Stimulated activated CD4-positive, alpha-beta T cell treated with anti-CD3 and anti-CD28 coated beads, Interleukin-2, amount 100 ng/mL, for 4 hours (primary cell): ENCODE results near the gene SGSH.
A peak's percentile ranks its signal among the peaks of the same experiment; 100 is the strongest.
"Not testable (repeated sequence)": the region's sequence is repeated elsewhere in the genome, so short reads cannot be mapped to it uniquely, and the experiment has no call there.

Experiments
- DNase-seq: peaks from one replicate; pipeline ENCODE4 v3.0.0-alpha.2; 2020; ENCODE audit warnings: low read depth

Gene SGSH

DNA sequence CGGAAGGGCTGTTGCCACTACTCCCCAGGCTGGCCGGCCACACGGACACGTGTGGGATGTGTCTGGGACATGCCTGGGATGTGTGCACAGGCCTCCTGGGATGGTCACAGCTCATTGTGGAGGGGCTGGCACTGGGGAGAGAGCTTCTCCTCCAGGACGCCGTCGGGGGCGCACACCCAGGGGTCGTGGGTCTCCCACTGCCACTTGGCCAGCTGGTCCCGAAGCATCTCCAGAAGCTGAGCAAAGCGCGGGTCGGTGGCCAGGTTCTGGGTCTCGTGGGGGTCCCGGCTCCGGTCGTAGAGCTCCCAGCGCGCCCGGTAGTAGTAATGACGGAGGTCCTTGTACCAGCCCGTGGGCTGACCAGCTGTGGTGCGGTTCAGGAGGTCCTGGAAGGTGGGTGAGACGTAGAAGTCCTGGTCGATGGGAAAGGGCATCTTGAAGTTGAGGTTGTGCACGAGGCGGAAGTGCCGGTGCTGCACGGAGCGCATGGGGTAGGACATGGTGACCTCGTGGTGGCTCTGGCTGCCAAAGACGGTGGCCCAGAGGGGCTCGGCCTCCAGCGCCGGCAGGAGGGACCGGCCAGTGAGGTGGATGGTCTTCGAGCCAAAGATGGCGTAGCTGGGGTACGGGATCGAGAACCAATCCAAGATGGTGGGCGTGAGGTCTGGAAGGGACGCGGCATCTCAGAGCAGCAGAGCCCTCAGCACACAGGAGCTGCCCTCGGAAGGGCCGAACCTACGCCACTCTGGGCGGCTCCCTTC, 9.6 kb downstream of the SGSH start:
- no peak for DNase-seq

- no peak for DNase-seq
These were observed 10.4 kb downstream of the SGSH start for GRCh38 chr17:80209765-80210164.

DNA sequence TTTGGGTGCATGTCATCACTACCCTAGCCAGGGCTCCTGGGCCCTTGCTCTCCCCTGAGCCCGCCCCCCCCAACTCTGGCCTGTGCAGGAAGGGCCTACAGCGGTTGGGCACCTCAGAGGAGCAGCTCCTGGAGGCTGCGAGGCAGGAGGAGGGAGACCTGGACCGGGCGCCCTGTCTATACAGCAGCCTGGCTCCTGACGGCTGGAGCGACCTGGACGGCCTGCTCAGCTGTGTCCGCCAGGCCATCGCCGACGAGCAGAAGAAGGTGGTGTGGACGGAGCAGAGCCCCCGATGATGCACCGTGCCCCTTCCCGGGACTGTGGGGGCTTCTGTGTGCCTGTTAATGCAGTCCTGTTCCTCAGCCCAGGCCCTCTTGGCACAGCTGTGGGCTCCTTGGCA, 12.1 kb downstream of the SGSH start:
- DNase-seq = no peak

DNA sequence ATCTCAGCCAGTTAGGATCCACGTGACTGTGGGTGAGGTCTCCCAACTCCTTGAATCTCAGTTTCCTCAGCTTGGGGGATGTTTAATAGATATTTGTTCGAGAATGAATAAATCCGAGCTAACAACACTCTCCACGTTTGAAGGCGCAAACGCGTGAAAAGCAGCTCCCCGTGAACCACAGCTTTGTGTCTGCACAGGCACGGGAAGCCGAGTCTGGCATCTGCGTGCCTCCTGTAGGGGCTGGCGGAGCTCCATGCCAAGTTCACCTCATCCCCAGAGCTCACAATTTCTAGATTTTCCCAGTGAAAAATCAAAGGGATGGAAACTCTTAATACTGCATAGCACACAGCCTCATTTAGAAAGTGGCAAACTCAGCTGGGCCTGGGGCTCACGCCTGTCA, 14.3 kb downstream of the SGSH start:
- no peak for DNase-seq

GRCh38 chr17:80204626-80205468, 15.3 kb downstream of the SGSH start:
- no peak for DNase-seq

- DNase-seq = no peak
These were observed 16.6 kb downstream of the SGSH start for GRCh38 chr17:80203471-80203963.

- DNase-seq = no peak
These were observed 17.9 kb downstream of the SGSH start for GRCh38 chr17:80202197-80202596.

- no peak for DNase-seq
These were observed 18.7 kb downstream of the SGSH start for GRCh38 chr17:80201446-80201845.

- DNase-seq = not testable (repeated sequence)
These were observed 20.8 kb downstream of the SGSH start for GRCh38 chr17:80199295-80199694.

GRCh38 chr17:80198144-80198661, 21.9 kb downstream of the SGSH start:
- no peak for DNase-seq

GRCh38 chr17:80196652-80197051, 23.5 kb downstream of the SGSH start:
- DNase-seq = no peak

DNA sequence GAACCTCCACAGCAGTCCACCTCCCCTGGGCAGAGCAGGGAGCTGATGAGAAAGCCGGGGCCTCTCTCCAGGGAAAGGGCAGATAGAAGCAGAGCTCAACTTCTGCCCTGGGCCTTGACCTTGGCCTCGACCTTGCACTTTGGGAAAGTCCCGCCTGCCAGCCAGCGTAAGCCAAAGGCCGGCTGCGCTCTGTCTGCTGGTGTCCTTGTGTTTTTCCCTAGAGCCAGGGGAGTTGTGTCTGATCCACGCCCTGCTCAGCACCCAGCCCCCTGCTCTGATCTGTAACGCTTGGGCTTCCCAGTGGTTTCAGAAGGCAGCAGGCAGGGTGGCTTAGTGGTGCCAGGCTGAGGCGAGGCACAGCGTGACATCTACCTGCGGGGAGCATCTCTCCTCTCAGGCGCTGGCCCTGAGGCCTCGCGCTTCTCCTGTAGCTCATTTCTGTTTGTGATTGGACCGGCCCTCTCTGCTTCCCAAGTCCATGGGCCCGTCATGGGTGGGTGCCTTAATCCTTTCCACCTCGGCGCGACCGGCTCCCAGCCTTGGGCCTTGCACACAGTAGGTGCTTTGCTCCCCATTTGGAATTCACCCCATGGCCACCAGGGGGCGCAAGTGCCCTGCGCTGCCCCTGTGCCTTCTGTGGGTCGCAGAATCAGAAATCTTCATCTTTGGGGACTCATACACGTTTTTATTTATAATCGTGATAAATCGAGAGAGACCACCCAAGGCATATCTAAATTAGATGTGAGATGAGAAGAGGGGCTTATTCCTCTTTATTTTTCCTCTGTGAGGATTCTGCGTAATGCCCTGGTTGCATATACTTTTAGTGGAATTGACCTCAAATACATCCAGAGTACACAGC, 24.2 kb downstream of the SGSH start:
- peak; percentile 32 for DNase-seq

- DNase-seq = no peak
These were observed 25.0 kb downstream of the SGSH start for GRCh38 chr17:80195141-80195540.

GRCh38 chr17:80191865-80192661, 28.1 kb downstream of the SGSH start:
- DNase-seq = no peak

DNA sequence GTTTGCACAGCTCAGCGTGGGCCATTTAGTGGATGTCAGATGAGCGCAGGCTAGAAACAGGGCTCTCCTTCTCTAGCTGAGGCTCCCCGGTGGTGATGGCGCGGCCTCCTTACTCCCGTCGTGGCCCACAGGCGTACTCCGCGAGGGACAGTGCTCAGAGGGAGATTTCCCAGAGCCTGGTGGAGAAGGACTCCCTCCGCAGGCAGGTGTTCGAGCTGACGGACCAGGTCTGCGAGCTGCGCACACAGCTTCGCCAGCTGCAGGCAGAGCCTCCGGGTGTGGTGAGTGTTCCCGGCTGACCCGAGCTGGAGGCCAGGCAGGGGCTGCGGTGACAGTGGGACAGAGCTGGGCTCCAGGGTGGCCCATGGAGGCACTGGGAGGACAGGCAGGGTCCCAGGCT, 28.9 kb downstream of the SGSH start:
- no peak for DNase-seq

DNA sequence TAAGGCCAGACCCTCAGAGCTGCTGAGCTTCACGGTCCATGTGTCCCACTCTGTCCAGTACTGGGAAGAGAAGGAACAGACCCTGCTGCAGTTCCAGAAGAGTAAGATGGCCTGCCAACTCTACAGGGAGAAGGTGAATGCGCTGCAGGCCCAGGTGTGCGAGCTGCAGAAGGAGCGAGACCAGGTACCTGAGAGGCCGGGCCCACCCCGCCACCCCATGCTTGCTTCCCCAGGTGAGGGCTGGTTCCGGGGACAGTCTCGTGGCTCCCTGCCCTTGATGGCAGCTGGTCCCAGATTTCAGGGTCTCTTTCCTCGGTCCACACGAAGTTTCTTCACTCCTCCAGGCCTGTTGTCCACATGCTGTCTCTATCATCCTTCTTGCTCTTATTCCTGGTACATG, 29.4 kb downstream of the SGSH start:
- DNase-seq = no peak

DNA sequence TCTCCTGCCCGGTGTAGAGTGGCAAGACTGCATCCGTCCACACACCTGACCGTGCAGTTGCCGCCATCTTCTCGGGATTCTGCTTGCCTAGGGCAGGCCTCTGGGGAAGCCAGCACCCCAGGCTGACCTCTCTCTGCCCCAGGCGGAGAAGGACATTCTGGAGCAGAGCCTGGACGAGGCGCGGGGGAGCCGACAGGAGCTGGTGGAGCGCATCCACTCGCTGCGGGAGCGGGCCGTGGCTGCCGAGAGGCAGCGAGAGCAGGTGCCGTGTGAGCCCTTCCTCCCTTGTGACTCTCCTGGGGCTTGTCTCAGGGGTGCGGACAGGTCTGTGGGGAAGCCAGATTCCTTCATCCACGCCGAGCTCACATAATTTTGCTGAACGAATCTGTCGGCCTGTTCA, 30.5 kb downstream of the SGSH start:
- DNase-seq = no peak

GRCh38 chr17:80187515-80187941, 32.6 kb downstream of the SGSH start:
- no peak for DNase-seq

GRCh38 chr17:80187090-80187489, 33.0 kb downstream of the SGSH start:
- DNase-seq = no peak

GRCh38 chr17:80185968-80186367, 34.2 kb downstream of the SGSH start:
- DNase-seq = no peak

GRCh38 chr17:80184423-80184714, 35.8 kb downstream of the SGSH start:
- no peak for DNase-seq
